Activated CD4-positive, alpha-beta T cell treated with anti-CD3 and anti-CD28 coated beads for 36 hours (primary cell): ENCODE measurements around the gene IP6K1. TPM values are rescaled to one million over a fixed set of nuclear protein-coding genes. Genes with fewer than 3 reads are reported as not detected.

Experiments
- ATAC-seq: fragments of 200-7000 bp; cut with Tn5 transposase; one replicate; pipeline ENCODE4 v1.10.0; 2021; ENCODE audit warnings: mild to moderate bottlenecking, moderate library complexity
- CTCF ChIA-PET: fragments of 350-600 bp; sonication (Branson Sonifier 250); formaldehyde crosslinking; loops from one replicate; lab custom pipeline; 2021; ENCODE audit warnings: antibody characterized with exemption; lab: Charles Lee
- POLR2A ChIA-PET: fragments of 350-600 bp; sonication (Branson Sonifier 250); formaldehyde crosslinking; loops from one replicate; lab custom pipeline; 2021; ENCODE audit warnings: antibody characterized with exemption, inconsistent platforms; lab: Charles Lee
- DNase-seq: peaks from one replicate; pipeline ENCODE4 v3.0.0-alpha.2; 2020
- H3K27ac Mint-ChIP-seq: one replicate; pipeline ENCODE4 v1.8.0; 2021; ENCODE audit warnings: mixed read lengths
- H3K27me3 Mint-ChIP-seq: one replicate; pipeline ENCODE4 v1.8.0; 2021; ENCODE audit warnings: mixed read lengths
- H3K36me3 Mint-ChIP-seq: one replicate; pipeline ENCODE4 v1.8.0; 2021; ENCODE audit warnings: low read depth, mixed read lengths
- H3K4me1 Mint-ChIP-seq: one replicate; pipeline ENCODE4 v1.8.0; 2021; ENCODE audit warnings: mixed read lengths
- H3K4me3 Mint-ChIP-seq: one replicate; pipeline ENCODE4 v1.8.0; 2021; ENCODE audit warnings: mild to moderate bottlenecking, moderate library complexity, mixed read lengths
- H3K9me3 Mint-ChIP-seq: one replicate; pipeline ENCODE4 v1.8.0; 2021; ENCODE audit warnings: low read depth, mixed read lengths
- intact Hi-C, 2 experiments: fragments of 100-400 bp; cut with DNase I in 1 of 2; cut with micrococcal nuclease in 1 of 2; formaldehyde crosslinking; loops; one replicate each; pipeline versions ENCODE4 v1.14.2 to v1.15.1; 2022 to 2024; cut with DNase I, micrococcal nuclease
- total RNA-seq, 2 experiments: library from RNA; stranded (reverse); gene quantifications; one replicate each; pipeline ENCODE4 v1.2.3, GENCODE V29; 2021

The IP6K1 gene
- total RNA-seq, 2 experiments from 2014 or later = 29.1 to 31.0 TPM

- Mint-ChIP-seq H3K4me1 (peaks cover 3% of the 10 kb centered on the region), H3K27me3 (no peaks in the 10 kb centered on the region), H3K9me3 (no peaks in the 10 kb centered on the region), H3K27ac (peak overlapping the region; percentile 20), H3K4me3 (no peak overlapping the region), H3K36me3 (peaks cover 31% of the 10 kb centered on the region)
- POLR2A ChIA-PET = no interaction called here
- CTCF ChIA-PET = interaction anchor here (1.0 kb wide), 1 partner anchor 19 kb away, joined by 3 read pairs; no protein-coding TSS in a partner anchor
- ATAC-seq (no peak), DNase-seq (no peak)
- intact Hi-C loops = no loop called here
These were observed 48.2 kb downstream of the IP6K1 start for GRCh38 chr3:49738067-49738713.

GRCh38 chr3:49734752-49735151 lies 51.6 kb downstream of the IP6K1 start:
- POLR2A ChIA-PET = no interaction called here
- Mint-ChIP-seq H3K36me3 (peaks cover 45% of the 10 kb centered on the region), H3K4me3 (no peak overlapping the region), H3K27me3 (no peaks in the 10 kb centered on the region), H3K4me1 (peaks cover 3% of the 10 kb centered on the region), H3K27ac (no peak overlapping the region), H3K9me3 (no peaks in the 10 kb centered on the region)
- ATAC-seq (no peak), DNase-seq (no peak)
- CTCF ChIA-PET = interaction anchor here (1.4 kb wide), 1 partner anchor 10 kb away, joined by 5 read pairs; no protein-coding TSS in a partner anchor
- intact Hi-C loops = no loop called here

- Mint-ChIP-seq H3K9me3 (no peaks in the 10 kb centered on the region), H3K27ac (no peak overlapping the region), H3K4me3 (no peak overlapping the region), H3K27me3 (no peaks in the 10 kb centered on the region), H3K36me3 (peaks cover 43% of the 10 kb centered on the region), H3K4me1 (peaks cover under 1% of the 10 kb centered on the region)
- ATAC-seq = no peak
- intact Hi-C loops = no loop called here
- no peak for DNase-seq
- ChIA-PET CTCF (interaction anchor here (0.9 to 1.4 kb wide), 2 partner anchors 11 to 33 kb away, joined by 3 to 5 read pairs; no protein-coding TSS in a partner anchor), POLR2A (no interaction called here)
These were observed 52.8 kb downstream of the IP6K1 start for GRCh38 chr3:49733551-49733950.

- POLR2A ChIA-PET = no interaction called here
- CTCF ChIA-PET = no interaction called here
- DNase-seq = no peak
These were observed 53.7 kb downstream of the IP6K1 start for GRCh38 chr3:49732597-49732996.

GRCh38 chr3:49729966-49730609 lies 56.3 kb downstream of the IP6K1 start:
- H3K27me3 Mint-ChIP-seq = no peaks in the 10 kb centered on the region
- no peak for ATAC-seq
- H3K4me3 Mint-ChIP-seq = no peak overlapping the region
- ChIA-PET CTCF (interaction anchor here (0.6 to 0.7 kb wide), 3 partner anchors 10 to 534 kb away, joined by 3 to 4 read pairs (median 3); no protein-coding TSS in a partner anchor), POLR2A (no interaction called here)
- peaks cover 23% of the 10 kb centered on the region for H3K36me3 Mint-ChIP-seq
- no peaks in the 10 kb centered on the region for H3K9me3 Mint-ChIP-seq
- DNase-seq = no peak
- no peaks in the 10 kb centered on the region for H3K4me1 Mint-ChIP-seq
- intact Hi-C loops = loop anchor here (10.0 kb wide), 2 partner anchors 175 to 565 kb away; partner anchors contain the start of genes HYAL3 (in 1 of the 2), IFRD2 (in 1 of the 2), MST1R (in 1 of the 2) and NAA80 (in 1 of the 2)
- no peak overlapping the region for H3K27ac Mint-ChIP-seq

More at GRCh38 chr3:49732597-49732996, 53.7 kb downstream of the IP6K1 start:
- H3K27me3 Mint-ChIP-seq = no peaks in the 10 kb centered on the region
- H3K9me3 Mint-ChIP-seq = no peaks in the 10 kb centered on the region
- no peaks in the 10 kb centered on the region for H3K4me1 Mint-ChIP-seq
- no peak overlapping the region for H3K4me3 Mint-ChIP-seq
- no peak for ATAC-seq
- H3K36me3 Mint-ChIP-seq = peaks cover 34% of the 10 kb centered on the region
- no peak overlapping the region for H3K27ac Mint-ChIP-seq
- intact Hi-C loops = no loop called here

- Mint-ChIP-seq H3K4me1 (peaks cover 3% of the 10 kb centered on the region), H3K4me3 (no peak overlapping the region), H3K9me3 (no peaks in the 10 kb centered on the region), H3K27me3 (no peaks in the 10 kb centered on the region), H3K36me3 (peaks cover 15% of the 10 kb centered on the region), H3K27ac (no peak overlapping the region)
- intact Hi-C loops = loop anchor here (10.0 kb wide), 2 partner anchors 177 to 567 kb away; partner anchors contain the start of genes HYAL3 (in 1 of the 2), IFRD2 (in 1 of the 2), MST1R (in 1 of the 2) and NAA80 (in 1 of the 2)
- ChIA-PET CTCF (interaction anchor here (0.6 kb wide), 1 partner anchor 12 kb away, joined by 3 read pairs; no protein-coding TSS in a partner anchor), POLR2A (no interaction called here)
- ATAC-seq (no peak), DNase-seq (no peak)
These were observed 58.4 kb downstream of the IP6K1 start for GRCh38 chr3:49727924-49728361.

- Mint-ChIP-seq H3K27ac (no peak overlapping the region), H3K9me3 (no peaks in the 10 kb centered on the region), H3K36me3 (peaks cover 15% of the 10 kb centered on the region), H3K27me3 (no peaks in the 10 kb centered on the region), H3K4me3 (no peak overlapping the region), H3K4me1 (peaks cover 8% of the 10 kb centered on the region)
- no peak for ATAC-seq
- POLR2A ChIA-PET = no interaction called here
- intact Hi-C loops = loop anchor here (10.0 kb wide), 2 partner anchors 177 to 567 kb away; partner anchors contain the start of genes HYAL3 (in 1 of the 2), IFRD2 (in 1 of the 2), MST1R (in 1 of the 2) and NAA80 (in 1 of the 2)
- no peak for DNase-seq
- CTCF ChIA-PET = interaction anchor here (0.6 kb wide), 1 partner anchor 13 kb away, joined by 3 read pairs; no protein-coding TSS in a partner anchor
These were observed 59.0 kb downstream of the IP6K1 start for GRCh38 chr3:49727154-49727923.

GRCh38 chr3:49725906-49726681 lies 60.2 kb downstream of the IP6K1 start:
- ChIA-PET POLR2A (no interaction called here), CTCF (interaction anchor here (1.2 kb wide), 1 partner anchor 77 kb away, joined by 4 read pairs; the partner anchor contains the start of gene INKA1)
- H3K27ac Mint-ChIP-seq = no peak overlapping the region

GRCh38 chr3:49724586-49724985 lies 61.8 kb downstream of the IP6K1 start:
- ChIA-PET POLR2A (interaction anchor here (0.8 to 1.7 kb wide), 2 partner anchors 23 to 482 kb away, joined by 4 to 5 read pairs; no protein-coding TSS in a partner anchor), CTCF (interaction anchor here (0.7 kb wide), 1 partner anchor 858 kb away, joined by 4 read pairs; no protein-coding TSS in a partner anchor)
- H3K36me3 Mint-ChIP-seq = peaks cover 17% of the 10 kb centered on the region
- no peaks in the 10 kb centered on the region for H3K27me3 Mint-ChIP-seq
- peak overlapping the region; percentile 96 for H3K27ac Mint-ChIP-seq
- no peaks in the 10 kb centered on the region for H3K9me3 Mint-ChIP-seq
- H3K4me1 Mint-ChIP-seq = peaks cover 18% of the 10 kb centered on the region
- H3K4me3 Mint-ChIP-seq = peak overlapping the region; percentile 92
- ATAC-seq (no peak), DNase-seq (peak; percentile 59)
- intact Hi-C loops = loop anchor here (1.0 to 10.0 kb wide), 10 partner anchors 62 to 1007 kb away; partner anchors contain the start of genes MST1R (in 2 of the 2), DAG1 (in 1 of the 2), GNAI2 (in 1 of the 2) and HYAL3 (in 1 of the 2)

More at GRCh38 chr3:49725906-49726681, 60.2 kb downstream of the IP6K1 start:
- Mint-ChIP-seq H3K27me3 (no peaks in the 10 kb centered on the region), H3K9me3 (no peaks in the 10 kb centered on the region), H3K36me3 (peaks cover 17% of the 10 kb centered on the region), H3K4me3 (no peak overlapping the region), H3K4me1 (peaks cover 9% of the 10 kb centered on the region)
- no peak for ATAC-seq
- intact Hi-C loops = loop anchor here (10.0 kb wide), 2 partner anchors 179 to 569 kb away; partner anchors contain the start of genes HYAL3 (in 1 of the 2), IFRD2 (in 1 of the 2), MST1R (in 1 of the 2) and NAA80 (in 1 of the 2)
- DNase-seq = no peak
